H1 (cell line): Measurements from ENCODE around the gene PIGX. TPM values are rescaled to one million over a fixed set of nuclear protein-coding genes. Genes with fewer than 3 reads are reported as not detected.

Experiments used
- CTCF ChIA-PET: fragments of 300-600 bp; sonication (Branson Sonifier 250); formaldehyde crosslinking; loops from one replicate; lab custom pipeline; 2021; ENCODE audit not compliant: partially characterized antibody; lab: Charles Lee
- POLR2A ChIA-PET: fragments of 300-600 bp; sonication (Branson Sonifier 250); formaldehyde crosslinking; loops from one replicate; lab custom pipeline; 2021; ENCODE audit warnings: inconsistent platforms; ENCODE audit not compliant: partially characterized antibody; lab: Charles Lee
- DNase-seq, 2 experiments: peaks; one replicate each; pipeline versions ENCODE4 v3.0.0 to v3.0.0-alpha.2; 2010 to 2022; ENCODE audit warnings: low spot score in 2 of 2, low read depth in 1 of 2, mixed read lengths in 1 of 2
- FAIRE-seq: peaks from 2 replicates; lab custom pipeline; 2011; peaks lifted over from hg19 to GRCh38; lab: Jason Lieb, UNC
- H2AFZ ChIP-seq: 2 replicates; pipeline ENCODE4 v1.8.1; 2012; ENCODE audit warnings: low read length, inconsistent platforms
- H2AK5ac ChIP-seq: 2 replicates; pipeline ENCODE4 v1.6.1; 2013; ENCODE audit warnings: low read depth, low read length
- H2BK120ac ChIP-seq: replicated peaks from 2 replicates; pipeline ENCODE3; 2013; ENCODE audit warnings: low read depth, low read length, inconsistent platforms
- H2BK12ac ChIP-seq: 2 replicates; pipeline ENCODE4 v1.6.1; 2013; ENCODE audit warnings: low read depth, low read length
- H2BK15ac ChIP-seq: 2 replicates; pipeline ENCODE4 v1.6.1; 2013; ENCODE audit warnings: low read length
- H2BK20ac ChIP-seq: 2 replicates; pipeline ENCODE4 v1.6.1; 2013; ENCODE audit warnings: low read length
- H2BK5ac ChIP-seq: 2 replicates; pipeline ENCODE4 v1.6.1; 2013; ENCODE audit warnings: low read depth, low read length
- H3K14ac ChIP-seq: 2 replicates; pipeline ENCODE4 v1.6.1; 2013; ENCODE audit warnings: inconsistent platforms; ENCODE audit not compliant: insufficient read length
- H3K18ac ChIP-seq: 2 replicates; pipeline ENCODE4 v1.6.1; 2013; ENCODE audit warnings: low read length; ENCODE audit errors: extremely low read depth
- H3K23ac ChIP-seq: 2 replicates; pipeline ENCODE4 v1.6.1; 2013; ENCODE audit warnings: inconsistent platforms; ENCODE audit not compliant: insufficient read length
- H3K23me2 ChIP-seq: 2 replicates; pipeline ENCODE4 v1.6.1; 2013; ENCODE audit warnings: low read depth, low read length
- H3K27ac ChIP-seq: 2 replicates; pipeline ENCODE4 v1.6.1; 2011; ENCODE audit warnings: low read depth, low read length, inconsistent platforms
- H3K27me3 ChIP-seq, 4 experiments: replicated peaks in 1 of 4; 1 replicate in 1 of 4; 2 replicates in 3 of 4; pipeline versions ENCODE4 v1.6.1 to v1.8.1; 2011 to 2013; ENCODE audit warnings: low read length in 3 of 4, mild to moderate bottlenecking in 3 of 4, inconsistent platforms in 2 of 4, mixed read lengths in 2 of 4, moderate library complexity in 1 of 4; ENCODE audit not compliant: control insufficient read depth in 3 of 4, insufficient read depth in 3 of 4; ENCODE audit errors: extremely low read depth in 1 of 4
- H3K36me3 ChIP-seq, 4 experiments: 2 replicates each; pipeline versions ENCODE4 v1.6.1 to v1.8.1; 2011 to 2013; ENCODE audit warnings: mild to moderate bottlenecking in 4 of 4, low read length in 3 of 4, moderate library complexity in 2 of 4, control low read depth in 1 of 4, inconsistent platforms in 1 of 4; ENCODE audit not compliant: insufficient read depth in 4 of 4, control insufficient read depth in 2 of 4
- H3K4ac ChIP-seq: replicated peaks from 2 replicates; pipeline ENCODE3; 2013; ENCODE audit warnings: low read length, low read depth, mixed read lengths, inconsistent platforms; ENCODE audit not compliant: insufficient read length
- H3K4me1 ChIP-seq, 4 experiments: replicated peaks in 1 of 4; 1 replicate in 1 of 4; 2 replicates in 3 of 4; pipeline versions ENCODE4 v1.6.1 to v1.8.1; 2011 to 2013; ENCODE audit warnings: low read length in 3 of 4, inconsistent platforms in 2 of 4, mixed read lengths in 1 of 4; ENCODE audit not compliant: insufficient read depth in 4 of 4, control insufficient read depth in 3 of 4
- H3K4me2 ChIP-seq, 2 experiments: 2 replicates each; pipeline versions ENCODE4 v1.6.1 to v1.8.1; 2011 to 2013; ENCODE audit warnings: low read depth in 2 of 2, low read length in 2 of 2, control low read depth in 1 of 2, inconsistent platforms in 1 of 2, mild to moderate bottlenecking in 1 of 2; ENCODE audit not compliant: insufficient read depth in 1 of 2
- H3K4me3 ChIP-seq, 4 experiments: fragments of 200-600, 300-600 bp in 1 of 4; sonication (generic), shearing (Covaris generic), sonication (Bioruptor Twin) in 1 of 4; 2 replicates each; pipeline versions ENCODE4 v1.5.1 to v1.8.1; 2011 to 2016; ENCODE audit warnings: low read length in 4 of 4, low read depth in 3 of 4, control low read depth in 2 of 4, inconsistent platforms in 2 of 4, mild to moderate bottlenecking in 2 of 4, mixed read lengths in 1 of 4, moderate library complexity in 1 of 4; ENCODE audit not compliant: insufficient read depth in 2 of 4; ENCODE audit errors: extremely low read depth in 1 of 4
- H3K56ac ChIP-seq: replicated peaks from 2 replicates; pipeline ENCODE3; 2013; ENCODE audit warnings: low read depth, mild to moderate bottlenecking, mixed read lengths, low read length, inconsistent platforms; ENCODE audit not compliant: insufficient read length
- H3K79me1 ChIP-seq: 2 replicates; pipeline ENCODE4 v1.6.1; 2013; ENCODE audit warnings: low read depth, low read length, control low read depth
- H3K79me2 ChIP-seq, 2 experiments: 2 replicates each; pipeline versions ENCODE4 v1.6.1 to v1.8.1; 2012 to 2013; ENCODE audit warnings: low read length in 2 of 2, mild to moderate bottlenecking in 2 of 2, inconsistent platforms in 1 of 2; ENCODE audit not compliant: insufficient read depth in 2 of 2, control insufficient read depth in 1 of 2
- H3K9ac ChIP-seq, 4 experiments: replicated peaks in 1 of 4; 1 replicate in 1 of 4; 2 replicates in 3 of 4; pipeline versions ENCODE4 v1.6.1 to v1.8.1; 2011 to 2013; ENCODE audit warnings: low read depth in 3 of 4, low read length in 3 of 4, control low read depth in 2 of 4, mild to moderate bottlenecking in 2 of 4, moderate library complexity in 2 of 4, inconsistent platforms in 1 of 4; ENCODE audit errors: extremely low read depth in 1 of 4
- H3K9me3 ChIP-seq, 2 experiments: 2 replicates each; pipeline versions ENCODE4 v1.6.1 to v1.8.1; 2012 to 2013; ENCODE audit warnings: mild to moderate bottlenecking in 2 of 2, moderate library complexity in 2 of 2, control low read depth in 1 of 2, inconsistent platforms in 1 of 2, low read depth in 1 of 2, low read length in 1 of 2, mixed read lengths in 1 of 2; ENCODE audit not compliant: insufficient read depth in 2 of 2
- H4K20me1 ChIP-seq, 2 experiments: replicated peaks in 1 of 2; 2 replicates each; pipeline versions ENCODE3 to v1.8.1; 2011 to 2013; ENCODE audit warnings: inconsistent platforms in 2 of 2, low read length in 2 of 2, mild to moderate bottlenecking in 1 of 2; ENCODE audit not compliant: insufficient read depth in 2 of 2, control insufficient read depth in 1 of 2
- H4K5ac ChIP-seq: 2 replicates; pipeline ENCODE4 v1.6.1; 2013; ENCODE audit warnings: low read length, low read depth, mixed read lengths, inconsistent platforms; ENCODE audit not compliant: insufficient read length
- H4K8ac ChIP-seq: 2 replicates; pipeline ENCODE4 v1.8.0; 2013; ENCODE audit warnings: mild to moderate bottlenecking, moderate library complexity, low read length, inconsistent platforms; ENCODE audit not compliant: insufficient read depth; ENCODE audit errors: extremely low read depth
- H4K91ac ChIP-seq: replicated peaks from 2 replicates; pipeline ENCODE3; 2013; ENCODE audit warnings: low read length, mixed read lengths, inconsistent platforms; ENCODE audit not compliant: insufficient read length
- CHD1 ChIP-seq: IDR thresholded peaks from 2 replicates; pipeline ENCODE4 v1.6.1; 2012; ENCODE audit warnings: low read depth, low read length, improper control_type of control experiment
- WGBS, 2 experiments: shearing (Covaris generic) in 1 of 2; methylation state at CpG; one replicate each; pipeline versions ENCODE4 v1.1.6 to v1.1.7; 2013 to 2015; ENCODE audit warnings: low lambda C conversion rate in 2 of 2, mixed read lengths in 2 of 2, inconsistent platforms in 1 of 2, low coverage in 1 of 2, missing lambda C conversion rate in 1 of 2; ENCODE audit not compliant: insufficient replicate concordance in 2 of 2, insufficient coverage in 1 of 2, insufficient read length in 1 of 2; ENCODE audit errors: extremely low coverage in 1 of 2, missing lambda C conversion rate in 1 of 2; 5-methylcytosine and 5-hydroxymethylcytosine counted together
- polyA plus RNA-seq, 7 experiments: library from polyadenylated mRNA; depleted of rRNA in 3 of 7; stranded (reverse) in 5 of 7; unstranded in 2 of 7; fragments of >200 nt in 5 of 7; fragments of 200-250 nt in 2 of 7; gene quantifications; 1 replicate in 5 of 7; 2 replicates in 1 of 7; 4 replicates in 1 of 7; pipeline versions ENCODE4 v1.2.1 to v1.2.3, GENCODE V29; 2011 to 2013; ENCODE audit warnings: missing spikeins in 2 of 7, mixed read lengths in 2 of 7
- total RNA-seq: library from RNA; stranded (reverse); fragmentation: NEBNext Ultra II Directional; extraction: Animal tissue kit (Norgen Biotek cat#: 25700); gene quantifications from 2 replicates; pipeline ENCODE4 v1.2.1, GENCODE V29; 2021

PIGX gene
- total and polyA plus RNA-seq, 2 of the 8 experiments (the other 6 are each of a cell fraction or from before 2014, with no cell fraction given) = 7.0 to 14.9 TPM

DNA sequence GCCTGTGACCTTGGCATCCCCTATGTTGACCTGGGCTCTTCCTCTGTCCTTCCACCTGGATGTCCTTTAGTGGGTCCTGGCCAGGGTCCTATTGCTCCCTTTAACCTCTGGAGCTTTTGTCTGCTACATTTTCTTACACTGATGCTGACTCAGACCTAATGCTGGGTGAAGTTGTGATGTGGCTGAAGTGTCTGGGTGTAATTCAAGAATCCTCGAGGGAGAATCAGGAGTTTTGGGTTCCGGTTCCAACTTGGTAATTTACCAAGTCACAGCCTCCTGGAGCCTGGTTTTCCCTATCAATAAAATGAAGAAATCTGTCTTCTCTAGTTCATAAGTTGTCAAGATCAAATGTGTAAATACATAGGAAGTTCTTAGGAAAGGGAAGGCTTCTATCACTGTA is 25.7 kb upstream of the PIGX start:
- Histone ChIP-seq H3K23me2 (no peaks in the 10 kb centered on the region), H3K4me1 (peaks cover 2 to 6% (median 2%) of the 10 kb centered on the region in 4 experiments; a peak in 6 of 7 replicates), H3K9me3 (no peaks in the 10 kb centered on the region), H3K4ac (no peak overlapping the region), H3K9ac (no peak overlapping the region), H3K27ac (no peak overlapping the region), H3K79me1 (no peaks in the 10 kb centered on the region), H2BK20ac (no peak overlapping the region), H2BK120ac (no peak overlapping the region), H3K23ac (no peak overlapping the region), H4K91ac (no peak overlapping the region), H3K56ac (no peak overlapping the region), H2BK5ac (no peak overlapping the region), H3K79me2 (no peaks in the 10 kb centered on the region), H3K14ac (no peak overlapping the region), H2AK5ac (no peak overlapping the region), H2BK15ac (no peak overlapping the region), H3K36me3 (no peaks in the 10 kb centered on the region), H4K20me1 (no peaks in the 10 kb centered on the region), H4K5ac (no peak overlapping the region), H2AFZ (no peak overlapping the region), H3K18ac (no peak overlapping the region), H3K27me3 (no peaks in the 10 kb centered on the region), H3K4me3 (no peak overlapping the region), H4K8ac (no peak overlapping the region), H2BK12ac (no peak overlapping the region), H3K4me2 (no peak overlapping the region)
- 92% methylated on average over 2 of the region's 2 CpGs; no CpG with 5 or more reads in 1 of the 2 experiments for WGBS, 2 experiments
- DNase-seq (no peak), FAIRE-seq (no peak)
- CTCF ChIA-PET = interaction anchor here (0.7 to 10.9 kb wide), 13 partner anchors 10 to 190 kb away, joined by 3 to 143 read pairs (median 6); no protein-coding TSS in a partner anchor
- no peak for TF ChIP-seq CHD1
- POLR2A ChIA-PET = no interaction called here
